H1 (cell line): ENCODE measurements around the gene GPR25.

Source experiments
- ATF2 ChIP-seq: IDR thresholded peaks from 2 replicates; pipeline ENCODE4 v1.6.1; 2012; ENCODE audit warnings: low read length, inconsistent platforms
- CHD2 ChIP-seq: IDR thresholded peaks from 2 replicates; pipeline ENCODE4 v1.6.1; 2012; ENCODE audit warnings: low read length, improper control_type of control experiment
- CTCF ChIP-seq, 3 experiments: IDR thresholded peaks; 1 replicate in 2 of 3; 2 replicates in 1 of 3; pipeline versions ENCODE4 v1.5.1 to v1.6.1; 2011; ENCODE audit warnings: low read length in 3 of 3, mild to moderate bottlenecking in 3 of 3, inconsistent platforms in 2 of 3, low read depth in 1 of 3, moderate library complexity in 1 of 3; ENCODE audit not compliant: insufficient read depth in 1 of 3; ENCODE audit errors: control extremely low read depth in 1 of 3
- EGR1 ChIP-seq: IDR thresholded peaks from 2 replicates; pipeline ENCODE4 v1.6.1; 2011; ENCODE audit warnings: low read depth, low read length, borderline replicate concordance
- NANOG ChIP-seq: IDR thresholded peaks from 2 replicates; pipeline ENCODE4 v1.6.1; 2011; ENCODE audit warnings: low read length, low read depth, mild to moderate bottlenecking, inconsistent platforms; ENCODE audit not compliant: insufficient read depth, poor library complexity, severe bottlenecking
- POLR2A ChIP-seq, 2 experiments: IDR thresholded peaks; 1 replicate in 1 of 2; 2 replicates in 1 of 2; pipeline ENCODE4 v1.6.1; 2011; ENCODE audit warnings: low read depth in 2 of 2, low read length in 2 of 2, mild to moderate bottlenecking in 2 of 2; ENCODE audit errors: control extremely low read depth in 1 of 2
- POLR2AphosphoS5 ChIP-seq: IDR thresholded peaks from 2 replicates; pipeline ENCODE4 v1.6.1; 2011; ENCODE audit warnings: low read depth, low read length

- TF ChIP-seq ATF2, result no peak
- no peak for TF ChIP-seq EGR1
- TF ChIP-seq POLR2A (IDR thresholded peaks at IDR 0.05; ENCODE audit: control extremely low read depth in 1 of 2, low read depth in 2 of 2, low read length in 2 of 2), result no peak
- TF ChIP-seq CTCF (IDR thresholded peaks at IDR 0.05; ENCODE audit: control extremely low read depth in 1 of 3, insufficient read depth in 1 of 3, low read depth in 1 of 3, low read length in 3 of 3), result no peak
- no peak for TF ChIP-seq NANOG
- no peak for TF ChIP-seq POLR2AphosphoS5
- no peak for TF ChIP-seq CHD2
Observed at GRCh38 chr1:200885623-200886402, 13.0 kb downstream of the GPR25 start.
